HUES48 (cell line): ENCODE data around the gene CD300H.
"Not testable (repeated sequence)": the region's sequence is repeated elsewhere in the genome, so short reads cannot be mapped to it uniquely, and the experiment has no call there.

Experiments used
- H3K27ac ChIP-seq: one replicate; pipeline ENCODE4 v1.7.0; 2013; ENCODE audit warnings: low read depth, low read length, inconsistent platforms
- H3K27me3 ChIP-seq: 2 replicates; pipeline ENCODE4 v1.6.1; 2013; ENCODE audit warnings: mild to moderate bottlenecking, low read length; ENCODE audit not compliant: control insufficient read depth, insufficient read depth
- H3K36me3 ChIP-seq: 2 replicates; pipeline ENCODE4 v1.6.1; 2013; ENCODE audit warnings: low read length; ENCODE audit not compliant: control insufficient read depth, insufficient read depth
- H3K4me1 ChIP-seq: 2 replicates; pipeline ENCODE4 v1.6.1; 2013; ENCODE audit warnings: mild to moderate bottlenecking, low read length; ENCODE audit not compliant: control insufficient read depth, insufficient read depth
- H3K4me3 ChIP-seq: 2 replicates; pipeline ENCODE4 v1.5.1; 2013; ENCODE audit warnings: mild to moderate bottlenecking, low read depth, low read length
- H3K9ac ChIP-seq: 2 replicates; pipeline ENCODE4 v1.6.1; 2013; ENCODE audit warnings: mild to moderate bottlenecking, low read depth, low read length, moderate library complexity
- H3K9me3 ChIP-seq: 2 replicates; pipeline ENCODE4 v1.6.1; 2013; ENCODE audit warnings: low read length; ENCODE audit not compliant: control insufficient read depth, insufficient read depth

CD300H gene

DNA sequence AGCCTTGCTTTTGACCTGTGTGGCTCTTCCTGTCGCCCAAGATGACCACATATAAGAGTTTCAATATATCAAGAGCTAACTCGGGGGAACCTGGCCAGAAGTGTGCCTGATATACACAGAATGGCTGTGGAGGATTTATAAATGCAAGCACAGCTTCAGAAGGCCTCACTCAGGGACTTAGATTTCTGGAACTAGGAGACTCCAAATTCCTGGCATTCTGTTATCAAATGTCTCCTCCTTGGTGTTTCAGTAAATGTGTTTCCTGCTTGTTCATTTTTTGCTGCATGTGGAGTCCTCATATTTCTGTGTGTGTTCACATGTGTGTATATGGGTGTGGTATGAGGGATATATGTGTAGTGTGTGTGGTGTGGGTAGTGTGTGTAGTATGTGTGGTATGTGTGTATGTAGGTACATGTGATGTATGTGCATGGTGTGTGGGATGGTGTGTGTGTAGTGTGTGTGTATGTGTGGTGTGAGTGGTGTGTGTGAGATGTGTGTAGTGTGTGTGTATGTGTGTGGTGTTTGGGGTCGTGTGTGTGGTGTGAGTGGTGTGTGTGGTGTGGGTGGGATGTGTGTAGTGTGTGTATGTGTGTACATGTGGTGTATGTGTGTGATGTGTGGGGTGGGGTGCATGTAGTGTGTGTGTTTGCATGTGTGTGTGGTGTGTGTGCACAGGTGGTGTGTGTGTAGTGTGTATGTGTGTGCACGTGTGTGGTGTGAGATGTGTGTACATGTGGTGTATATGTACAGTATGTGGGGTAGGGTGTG, 981 bp upstream of the CD300H start:
- H3K4me1 ChIP-seq: no peaks in the 10 kb centered on the region
- no peak overlapping the region for H3K27ac ChIP-seq
- H3K27me3 ChIP-seq: no peaks in the 10 kb centered on the region
- no peak overlapping the region for H3K4me3 ChIP-seq
- no peaks in the 10 kb centered on the region for H3K9me3 ChIP-seq
- H3K36me3 ChIP-seq: no peaks in the 10 kb centered on the region
- H3K9ac ChIP-seq: no peak overlapping the region

DNA sequence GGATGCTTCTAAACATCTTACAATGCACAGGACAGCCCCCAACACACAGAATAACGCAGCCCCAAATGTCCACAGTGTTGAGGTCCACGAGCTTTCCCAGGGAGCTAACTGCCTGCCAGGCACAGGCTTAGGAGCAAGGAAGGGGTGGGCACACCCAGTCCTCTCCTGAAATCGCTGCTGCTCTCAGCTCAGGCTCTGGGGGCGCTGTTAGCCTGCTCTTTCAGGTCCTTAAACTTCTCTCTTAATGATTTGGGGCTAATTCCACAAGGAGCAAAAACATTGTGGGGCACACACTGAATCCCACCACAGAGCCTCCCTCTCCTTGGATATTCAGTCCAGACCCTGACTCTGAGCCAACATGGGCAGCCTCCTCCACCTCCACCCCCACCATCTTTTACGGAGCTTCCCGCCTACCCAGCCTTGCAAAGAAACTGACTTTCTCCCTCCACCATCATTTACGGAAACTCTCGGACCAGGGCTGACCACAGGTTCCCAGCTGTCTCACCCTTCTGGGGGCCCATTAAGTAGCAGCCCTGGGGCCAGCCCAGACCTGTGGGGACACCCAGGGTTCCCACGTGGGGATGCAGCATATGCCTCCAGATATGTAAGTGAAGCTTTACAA, 1.1 kb downstream of the CD300H start:
- no peaks in the 10 kb centered on the region for H3K9me3 ChIP-seq
- H3K9ac ChIP-seq: no peak overlapping the region
- H3K4me3 ChIP-seq: no peak overlapping the region
- H3K27ac ChIP-seq: no peak overlapping the region
- H3K4me1 ChIP-seq: no peaks in the 10 kb centered on the region
- no peaks in the 10 kb centered on the region for H3K27me3 ChIP-seq
- no peaks in the 10 kb centered on the region for H3K36me3 ChIP-seq

DNA sequence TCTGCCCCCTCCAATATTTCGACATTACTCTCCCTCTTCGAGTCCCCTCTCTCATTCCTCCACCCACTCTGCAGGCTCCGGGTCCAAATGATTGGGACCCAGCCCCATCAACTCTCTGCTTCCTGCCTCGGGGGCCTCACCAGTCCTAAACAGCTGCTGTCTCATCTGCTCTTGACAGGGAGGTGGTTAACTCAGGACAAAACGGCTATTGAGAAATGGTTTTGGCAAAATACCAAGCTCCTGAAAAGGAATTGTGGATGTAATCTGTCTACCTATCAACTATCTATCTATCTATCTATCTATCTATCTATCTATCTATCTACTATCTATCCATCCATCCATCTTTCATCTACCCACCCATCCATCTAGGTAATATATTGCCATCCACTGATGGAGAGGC, 2.2 kb downstream of the CD300H start:
- Histone ChIP-seq H3K9me3 (no peaks in the 10 kb centered on the region), H3K27me3 (no peaks in the 10 kb centered on the region), H3K9ac (no peak overlapping the region), H3K4me1 (no peaks in the 10 kb centered on the region), H3K27ac (no peak overlapping the region), H3K36me3 (no peaks in the 10 kb centered on the region), H3K4me3 (no peak overlapping the region)

DNA sequence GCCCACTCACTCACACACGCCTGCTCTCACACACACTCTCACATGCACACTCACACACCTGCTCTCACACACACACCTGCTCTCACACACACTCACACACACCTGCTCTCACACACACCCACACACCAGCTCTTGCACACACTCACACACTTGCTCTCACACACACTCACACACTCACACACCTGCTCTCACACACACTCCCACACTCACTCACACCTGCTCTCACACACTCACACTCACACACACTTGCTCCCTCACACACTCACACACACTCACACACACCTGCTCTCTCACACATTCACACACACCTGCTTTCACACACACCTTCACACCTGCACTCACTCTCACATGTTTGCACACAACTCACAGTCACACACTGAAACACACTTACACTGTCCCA, 4.0 kb downstream of the CD300H start:
- no peak overlapping the region for H3K9ac ChIP-seq
- no peaks in the 10 kb centered on the region for H3K36me3 ChIP-seq
- H3K27ac ChIP-seq: no peak overlapping the region
- H3K4me1 ChIP-seq: peaks cover 6% of the 10 kb centered on the region
- no peak overlapping the region for H3K4me3 ChIP-seq
- no peaks in the 10 kb centered on the region for H3K27me3 ChIP-seq
- 0 out of 2 replicates have a peak, but pooled peaks cover 4% of the 10 kb centered on the region for H3K9me3 ChIP-seq

DNA sequence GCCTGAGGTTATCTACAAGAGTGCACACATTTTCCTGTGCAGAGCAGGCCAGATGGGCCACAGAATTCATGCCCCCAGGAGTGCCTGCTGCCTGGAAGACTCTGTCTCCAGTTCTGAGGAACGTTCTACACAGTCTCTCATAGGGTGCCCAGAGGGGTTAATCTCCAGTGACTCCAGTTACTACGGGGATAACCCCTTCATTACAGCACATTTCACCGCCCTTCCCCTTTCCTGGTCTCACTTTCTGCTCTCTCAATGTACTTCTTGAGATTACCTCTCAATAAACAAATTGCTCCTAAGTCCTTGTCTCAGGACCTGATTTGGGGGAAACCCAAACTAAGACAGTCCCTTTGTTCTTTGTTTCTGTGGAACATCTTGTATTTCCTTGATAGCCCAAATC, 5.7 kb downstream of the CD300H start:
- H3K4me3 ChIP-seq: no peak overlapping the region
- no peak overlapping the region for H3K27ac ChIP-seq
- no peak overlapping the region for H3K9ac ChIP-seq
- H3K4me1 ChIP-seq: peaks cover 6% of the 10 kb centered on the region
- H3K27me3 ChIP-seq: no peaks in the 10 kb centered on the region
- H3K9me3 ChIP-seq: peaks cover 18% of the 10 kb centered on the region
- no peaks in the 10 kb centered on the region for H3K36me3 ChIP-seq

DNA sequence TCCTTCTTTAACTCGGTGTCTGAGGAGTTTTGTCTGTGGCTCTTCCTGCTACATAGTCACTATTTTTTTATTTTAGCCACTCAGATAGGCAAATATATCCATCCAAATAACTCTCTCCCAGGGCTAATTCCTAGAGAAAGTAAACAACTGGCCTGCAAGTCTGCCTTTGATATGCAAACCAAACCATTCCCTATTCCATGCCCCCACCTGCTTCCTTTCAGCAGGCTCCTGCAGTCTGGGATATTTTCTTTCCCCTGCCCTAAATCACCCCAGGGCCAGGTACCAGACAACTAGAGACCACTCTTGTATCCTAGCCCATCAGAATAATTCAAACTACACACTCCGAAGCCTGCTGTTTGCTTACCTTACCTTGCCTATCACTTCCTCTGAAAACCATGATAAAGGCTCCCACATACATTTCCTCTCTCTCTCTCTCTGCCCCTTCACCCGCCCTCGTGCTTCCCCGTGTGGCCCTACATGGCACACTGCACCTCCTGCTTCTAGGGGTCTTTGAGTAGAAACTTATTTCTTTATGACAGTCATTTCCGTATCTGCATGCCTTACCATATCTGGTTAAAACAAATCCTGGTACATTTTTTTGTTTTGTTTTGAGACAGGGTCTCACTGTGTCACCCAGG, 8.3 kb downstream of the CD300H start:
- H3K36me3 ChIP-seq: no peaks in the 10 kb centered on the region
- H3K9ac ChIP-seq: no peak overlapping the region
- no peaks in the 10 kb centered on the region for H3K27me3 ChIP-seq
- H3K27ac ChIP-seq: no peak overlapping the region
- H3K4me1 ChIP-seq: peaks cover 6% of the 10 kb centered on the region
- H3K9me3 ChIP-seq: peaks cover 18% of the 10 kb centered on the region
- H3K4me3 ChIP-seq: no peak overlapping the region

DNA sequence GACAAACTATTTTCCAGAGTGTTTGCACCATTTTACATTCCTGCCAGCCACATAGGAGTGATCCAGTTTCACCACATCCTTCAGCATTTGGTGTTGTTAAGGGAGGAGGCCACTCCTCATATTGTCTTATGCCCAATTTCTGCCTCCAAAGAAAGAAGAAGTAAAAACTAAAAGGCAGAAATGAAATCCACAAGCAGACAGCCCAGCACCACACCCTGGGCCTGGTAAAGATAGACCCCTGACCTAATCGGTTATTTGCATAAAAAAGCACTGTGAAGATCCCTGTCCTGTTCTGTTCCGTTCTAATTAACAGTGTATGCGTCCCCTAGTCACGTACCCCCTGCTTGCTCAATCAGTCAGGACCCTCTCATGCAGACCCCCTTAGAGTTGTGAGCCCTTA, 8.9 kb downstream of the CD300H start:
- H3K9ac ChIP-seq, H3K27ac ChIP-seq, H3K36me3 ChIP-seq, H3K4me1 ChIP-seq, H3K27me3 ChIP-seq, H3K4me3 ChIP-seq: not testable (repeated sequence)
- peaks cover 18% of the 10 kb centered on the region for H3K9me3 ChIP-seq

DNA sequence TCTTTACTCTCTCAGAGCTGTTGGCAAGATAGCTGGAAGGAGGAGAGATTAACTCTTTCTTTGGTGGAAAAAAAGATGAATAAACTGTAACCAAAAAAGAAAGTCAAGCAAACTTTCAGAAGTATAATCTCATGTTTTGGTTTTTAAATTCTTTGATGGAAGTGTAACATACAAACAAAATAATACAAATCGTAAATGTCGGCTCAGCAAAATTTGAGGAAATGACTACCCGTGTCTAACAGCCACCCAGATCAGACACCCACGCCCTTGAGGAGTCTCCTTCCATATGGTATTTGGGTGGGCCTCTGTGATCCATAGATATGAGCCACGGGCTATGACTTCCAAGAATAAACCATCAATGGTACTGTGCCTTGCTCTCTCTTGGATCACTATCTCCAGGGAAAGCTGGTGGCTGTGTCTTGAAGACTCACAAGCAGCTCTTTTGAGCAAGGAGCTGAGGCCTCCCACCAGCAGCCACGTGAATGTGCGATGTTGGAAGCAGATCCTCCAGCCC, 11.8 kb downstream of the CD300H start:
- H3K27ac ChIP-seq: no peak overlapping the region
- H3K9me3 ChIP-seq: peaks cover 18% of the 10 kb centered on the region
- H3K27me3 ChIP-seq: no peaks in the 10 kb centered on the region
- H3K4me1 ChIP-seq: peaks cover 6% of the 10 kb centered on the region
- H3K36me3 ChIP-seq: no peaks in the 10 kb centered on the region
- H3K4me3 ChIP-seq: no peak overlapping the region
- H3K9ac ChIP-seq: no peak overlapping the region

DNA sequence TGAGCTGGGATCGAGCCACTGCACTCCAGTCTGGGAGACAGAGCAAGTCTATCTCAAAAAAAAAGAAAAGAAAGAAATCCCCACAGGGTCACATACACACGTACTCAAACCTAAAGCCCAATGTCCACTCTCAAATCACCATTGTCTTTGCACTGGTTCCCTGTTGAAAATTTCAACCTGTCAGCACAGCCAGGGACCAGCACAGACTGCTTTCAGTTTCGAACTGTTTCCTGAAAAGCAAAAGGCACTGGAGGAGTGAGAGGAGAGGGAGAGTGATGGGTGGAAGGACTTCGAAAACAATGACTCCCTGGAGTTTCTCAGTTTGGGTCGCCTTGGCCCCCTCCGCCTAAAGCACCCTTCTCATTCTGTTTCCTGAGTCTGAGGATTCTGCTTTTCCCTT, 12.4 kb downstream of the CD300H start:
- no peak overlapping the region for H3K27ac ChIP-seq
- no peak overlapping the region for H3K4me3 ChIP-seq
- no peaks in the 10 kb centered on the region for H3K36me3 ChIP-seq
- H3K9ac ChIP-seq: no peak overlapping the region
- no peaks in the 10 kb centered on the region for H3K27me3 ChIP-seq
- peaks cover 18% of the 10 kb centered on the region for H3K9me3 ChIP-seq
- H3K4me1 ChIP-seq: peaks cover 6% of the 10 kb centered on the region

DNA sequence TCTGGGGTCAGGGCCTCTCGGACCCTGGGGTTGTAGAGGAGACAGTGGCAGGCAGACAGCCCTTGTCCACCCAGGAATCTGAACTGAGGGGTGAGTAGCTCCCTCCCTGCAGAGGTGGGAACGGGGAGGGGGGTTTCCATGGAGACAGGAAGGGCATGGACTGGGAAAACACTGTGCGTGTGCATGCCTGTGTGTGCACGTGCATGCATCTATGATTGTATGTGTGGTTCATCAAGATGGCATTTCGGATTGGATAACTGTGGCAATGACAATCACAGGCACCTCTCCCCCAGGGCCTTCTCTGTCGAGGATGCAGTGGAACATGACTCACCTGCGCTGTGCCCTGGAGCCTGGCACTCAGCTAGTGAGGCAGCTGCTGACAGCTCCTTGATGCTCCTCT, 15.3 kb downstream of the CD300H start:
- Histone ChIP-seq H3K36me3 (no peaks in the 10 kb centered on the region), H3K4me1 (no peaks in the 10 kb centered on the region), H3K9ac (no peak overlapping the region), H3K27me3 (no peaks in the 10 kb centered on the region), H3K27ac (no peak overlapping the region), H3K4me3 (no peak overlapping the region), H3K9me3 (0 out of 2 replicates have a peak, but pooled peaks cover under 1% of the 10 kb centered on the region)

DNA sequence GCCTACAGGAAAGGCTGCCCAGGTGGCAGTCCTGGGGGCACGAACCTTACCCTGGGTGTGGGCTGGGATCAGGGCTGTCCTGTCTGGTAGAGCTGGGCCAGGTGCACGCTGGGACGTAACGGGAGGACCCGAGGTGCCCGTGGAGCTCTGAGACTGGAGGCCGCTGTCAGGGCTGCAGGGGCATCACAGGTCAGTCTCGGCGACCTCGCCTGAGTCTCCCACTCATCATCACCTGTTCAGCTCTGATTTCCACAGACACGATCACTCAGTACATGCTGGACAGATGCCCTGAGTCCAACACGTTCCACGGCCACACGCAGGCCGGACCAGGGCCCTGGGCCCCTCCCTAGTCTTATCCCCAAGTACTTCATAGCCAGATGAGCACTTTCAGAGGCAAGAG, 16.7 kb downstream of the CD300H start:
- no peak overlapping the region for H3K9ac ChIP-seq
- no peaks in the 10 kb centered on the region for H3K36me3 ChIP-seq
- H3K9me3 ChIP-seq: no peaks in the 10 kb centered on the region
- H3K4me3 ChIP-seq: no peak overlapping the region
- no peaks in the 10 kb centered on the region for H3K27me3 ChIP-seq
- H3K27ac ChIP-seq: no peak overlapping the region
- H3K4me1 ChIP-seq: no peaks in the 10 kb centered on the region
